ENCODE results near the gene GRHPR. TPM values are rescaled to one million over a fixed set of nuclear protein-coding genes. Genes with fewer than 3 reads are reported as not detected.
A peak's percentile ranks its signal among the peaks of the same experiment; 100 is the strongest.

GRHPR gene
- total and polyA plus RNA-seq, 4 experiments from 2014 or later, result 57.2 to 106 (median 63.2) TPM

- no peaks in the 10 kb centered on the region for H3K36me3 Mint-ChIP-seq
- no peak overlapping the region for H3K27ac Mint-ChIP-seq
- Histone ChIP-seq H3K36me3 (ENCODE audit: insufficient read depth, low read length) (no peaks in the 10 kb centered on the region), H3K27me3 (ENCODE audit: insufficient read depth, low read length) (peaks cover 11% of the 10 kb centered on the region), H3K4me1 (ENCODE audit: insufficient read depth, low read length) (peaks cover 8% of the 10 kb centered on the region), H3K4me3 (ENCODE audit: low read length in 2 of 2) (no peak overlapping the region), H3K9me3 (ENCODE audit: control insufficient read depth in 1 of 2, low read length in 2 of 2) (no peaks in the 10 kb centered on the region), H3K27ac (ENCODE audit: low read depth, low read length) (no peak overlapping the region)
- peaks cover 0 to 3% (median 0%) of the 10 kb centered on the region in 8 donors for H3K9me3 Mint-ChIP-seq
- CTCF ChIA-PET (ENCODE audit: partially characterized antibody), result interaction anchor here (0.8 to 1.9 kb wide), 7 partner anchors 14 to 679 kb away, joined by 3 to 5 read pairs (median 4); partner anchors contain the start of gene TOMM5
- peaks cover 6 to 11% (median 10%) of the 10 kb centered on the region in 4 donors for H3K4me1 Mint-ChIP-seq
- POLR2A ChIA-PET (ENCODE audit: partially characterized antibody), result interaction anchor here (0.9 kb wide), 1 partner anchor 16 kb away, joined by 3 read pairs; the partner anchor contains the start of gene ZBTB5
- peaks cover 26 to 31% of the 10 kb centered on the region in 2 donors for H3K27me3 Mint-ChIP-seq
- intact Hi-C loops (cut with micrococcal nuclease), result no loop called here
- DNase-seq, result no peak
- H3K4me3 Mint-ChIP-seq, result no peak overlapping the region
Measured at GRCh38 chr9:37480759-37481158, 58.3 kb downstream of the GRHPR start.

- intact Hi-C loops (cut with micrococcal nuclease), result loop anchor here (1.0 to 5.0 kb wide), 5 partner anchors 20 to 317 kb away; partner anchors contain the start of genes DCAF10, GRHPR and ZBTB5
- Mint-ChIP-seq H3K27me3 (peaks cover 5% of the 10 kb centered on the region in 2 donors), H3K36me3 (peaks cover 10 to 26% of the 10 kb centered on the region in 2 donors), H3K9me3 (peaks cover 0 to 3% (median 0%) of the 10 kb centered on the region in 8 donors), H3K4me3 (peak within 1 kb of the TSS; percentile 92 to 99 (median 96)), H3K4me1 (peaks cover 26 to 48% (median 39%) of the 10 kb centered on the region in 4 donors), H3K27ac (peak within 1 kb of the TSS; percentile 74 to 99 (median 97))
- CTCF ChIA-PET (ENCODE audit: partially characterized antibody), result interaction anchor here (1.0 to 2.4 kb wide), 5 partner anchors 9 to 419 kb away, joined by 3 to 11 read pairs (median 3); partner anchors contain the start of genes FBXO10 and TOMM5
- Histone ChIP-seq H3K27me3 (ENCODE audit: insufficient read depth, low read length) (peaks cover 5% of the 10 kb centered on the region), H3K4me3 (ENCODE audit: low read length in 2 of 2) (peak within 1 kb of the TSS; percentile 65 to 80), H3K9me3 (ENCODE audit: control insufficient read depth in 1 of 2, low read length in 2 of 2) (no peaks in the 10 kb centered on the region), H3K27ac (ENCODE audit: low read depth, low read length) (peak within 1 kb of the TSS; percentile 70), H3K4me1 (ENCODE audit: insufficient read depth, low read length) (peaks cover 32% of the 10 kb centered on the region), H3K36me3 (ENCODE audit: insufficient read depth, low read length) (peaks cover 18% of the 10 kb centered on the region)
- peak; percentile 94 to 98 (median 96) for DNase-seq
- POLR2A ChIA-PET (ENCODE audit: partially characterized antibody), result interaction anchor here (0.8 to 3.0 kb wide), 19 partner anchors 11 to 719 kb away, joined by 3 to 60 read pairs (median 6); partner anchors contain the start of genes EXOSC3, FBXO10, FRMPD1 and GRHPR
Measured at GRCh38 chr9:37485389-37486255, 63.1 kb downstream of the GRHPR start, which contains the start of gene POLR1E. TSS of gene POLR1E (plus strand) at chr9:37485948. CDS start at chr9:37486048, 100 bp downstream.

GRCh38 chr9:37486256-37486615 lies 63.7 kb downstream of the GRHPR start:
- Histone ChIP-seq H3K4me1 (ENCODE audit: insufficient read depth, low read length) (peaks cover 32% of the 10 kb centered on the region), H3K36me3 (ENCODE audit: insufficient read depth, low read length) (peaks cover 24% of the 10 kb centered on the region), H3K27me3 (ENCODE audit: insufficient read depth, low read length) (peaks cover 5% of the 10 kb centered on the region), H3K9me3 (ENCODE audit: control insufficient read depth in 1 of 2, low read length in 2 of 2) (no peaks in the 10 kb centered on the region), H3K4me3 (ENCODE audit: low read length in 2 of 2) (peak overlapping the region; percentile 65 to 80), H3K27ac (ENCODE audit: low read depth, low read length) (peak overlapping the region; percentile 70)
- Mint-ChIP-seq H3K4me3 (peak overlapping the region; percentile 92 to 99 (median 96)), H3K36me3 (peaks cover 15 to 32% of the 10 kb centered on the region in 2 donors), H3K27ac (peak overlapping the region; percentile 74 to 99 (median 97)), H3K9me3 (peaks cover 0 to 3% (median 0%) of the 10 kb centered on the region in 8 donors), H3K27me3 (peaks cover 5% of the 10 kb centered on the region in 2 donors), H3K4me1 (peaks cover 28 to 51% (median 41%) of the 10 kb centered on the region in 4 donors)
- CTCF ChIA-PET (ENCODE audit: partially characterized antibody), result interaction anchor here (1.2 to 2.4 kb wide), 3 partner anchors 48 to 107 kb away, joined by 3 to 11 read pairs (median 4); partner anchors contain the start of genes FBXO10 and TOMM5
- DNase-seq, result peak in 1 of 5 donors; percentile 14
- intact Hi-C loops (cut with micrococcal nuclease), result loop anchor here (5.0 kb wide), 2 partner anchors 41 to 316 kb away; partner anchors contain the start of gene DCAF10
- POLR2A ChIA-PET (ENCODE audit: partially characterized antibody), result interaction anchor here (0.8 to 3.0 kb wide), 17 partner anchors 10 to 720 kb away, joined by 3 to 60 read pairs (median 7); partner anchors contain the start of genes EXOSC3, FBXO10, FRMPD1 and GRHPR

Other genes with a start within 250 kb of the GRHPR start
- 10 to 100 TPM; 16.2 to 16.4 TPM for gene ZBTB5, start 42.8 kb downstream of the GRHPR start, total RNA-seq
- 1 to 10 TPM in 1 of 2 donors, under 1 TPM in 1; 0.29 to 1.5 TPM for gene ZBTB5, start 42.8 kb downstream of the GRHPR start, polyA plus RNA-seq
- gene POLR1E, start 63.3 kb downstream of the GRHPR start, total RNA-seq, result 10 to 100 TPM; 36.2 to 38.2 TPM
- gene POLR1E, start 63.3 kb downstream of the GRHPR start, polyA plus RNA-seq, result 10 to 100 TPM; 12.2 to 22.8 TPM
- 1 to 10 TPM; 5.5 to 6.1 TPM for gene FBXO10, start 153.7 kb downstream of the GRHPR start, total RNA-seq
- gene FBXO10, start 153.7 kb downstream of the GRHPR start, polyA plus RNA-seq, result 1 to 10 TPM; 3.2 to 4.9 TPM
- 10 to 100 TPM; 48.2 to 51.1 TPM for gene TOMM5, start 169.9 kb downstream of the GRHPR start, total RNA-seq
- 100 to 1,000 TPM; 201 to 226 TPM for gene TOMM5, start 169.9 kb downstream of the GRHPR start, polyA plus RNA-seq
- not detected for gene FRMPD1, start 228.3 kb downstream of the GRHPR start, total RNA-seq
- not detected for gene FRMPD1, start 228.3 kb downstream of the GRHPR start, polyA plus RNA-seq